ENCODE measurements around the gene TSGA10IP. TPM values are rescaled to one million over a fixed set of nuclear protein-coding genes. Genes with fewer than 3 reads are reported as not detected.
A peak's percentile ranks its signal among the peaks of the same experiment; 100 is the strongest.

Gene TSGA10IP
- total RNA-seq, 1 experiment from 2014 or later: not detected

DNA sequence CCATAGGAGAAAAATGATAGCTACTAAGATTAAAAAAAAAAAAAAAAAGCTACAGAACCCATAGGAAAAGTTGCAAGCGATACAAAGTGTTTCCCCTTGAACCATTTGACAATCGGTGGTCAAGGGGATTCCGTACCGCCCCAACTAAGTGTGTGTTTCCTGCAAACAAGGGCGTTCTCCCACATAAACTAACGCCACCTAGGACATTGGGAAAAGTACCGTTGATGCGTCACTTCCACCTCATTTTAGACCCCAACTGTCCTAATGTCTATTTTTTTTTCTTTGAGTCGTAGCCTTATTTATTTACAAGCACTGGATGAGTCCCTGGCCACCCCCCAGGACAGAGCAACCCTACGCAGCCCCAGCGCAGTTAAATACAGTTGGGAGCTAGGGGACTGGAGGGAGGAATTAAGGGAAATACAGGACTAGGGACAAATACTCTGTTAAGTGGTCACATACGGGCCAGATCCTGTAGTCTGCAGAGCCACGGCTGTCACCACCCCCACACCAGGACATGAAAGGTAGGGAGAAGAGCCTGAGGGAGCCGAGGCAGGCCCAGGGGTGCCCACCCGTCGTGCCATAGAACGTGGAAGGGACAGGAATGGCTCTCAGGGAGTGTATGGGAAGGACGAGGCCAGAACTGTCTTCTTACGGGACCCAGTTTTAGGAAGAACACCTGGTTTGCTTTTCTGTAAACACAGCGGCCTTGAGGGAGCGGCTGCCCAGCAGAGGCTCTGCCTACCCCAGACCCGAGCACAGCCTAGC, 37.7 kb downstream of the TSGA10IP start:
- TSS peak; percentile 11 for BruUV-seq (replicated peaks)
- Histone ChIP-seq H3K9me3 (no peaks in the 10 kb centered on the region), H3K4me3 (ENCODE audit: low read depth, low read length) (no peak overlapping the region), H3K27me3 (replicated peaks; ENCODE audit: control insufficient read depth, insufficient read depth, low read length) (no peaks in the 10 kb centered on the region), H3K36me3 (ENCODE audit: control insufficient read depth, insufficient read depth, low read length) (no peaks in the 10 kb centered on the region), H3K4me1 (no peaks in the 10 kb centered on the region)
- ChIA-PET CTCF (interaction anchor here (1.4 kb wide), 1 partner anchor 95 kb away, joined by 3 read pairs; the partner anchor contains the start of gene FIBP), POLR2A (interaction anchor here (0.5 to 0.6 kb wide), 3 partner anchors 10 to 123 kb away, joined by 3 to 5 read pairs (median 4); no protein-coding TSS in a partner anchor)
- TF ChIP-seq, protein P1, sequence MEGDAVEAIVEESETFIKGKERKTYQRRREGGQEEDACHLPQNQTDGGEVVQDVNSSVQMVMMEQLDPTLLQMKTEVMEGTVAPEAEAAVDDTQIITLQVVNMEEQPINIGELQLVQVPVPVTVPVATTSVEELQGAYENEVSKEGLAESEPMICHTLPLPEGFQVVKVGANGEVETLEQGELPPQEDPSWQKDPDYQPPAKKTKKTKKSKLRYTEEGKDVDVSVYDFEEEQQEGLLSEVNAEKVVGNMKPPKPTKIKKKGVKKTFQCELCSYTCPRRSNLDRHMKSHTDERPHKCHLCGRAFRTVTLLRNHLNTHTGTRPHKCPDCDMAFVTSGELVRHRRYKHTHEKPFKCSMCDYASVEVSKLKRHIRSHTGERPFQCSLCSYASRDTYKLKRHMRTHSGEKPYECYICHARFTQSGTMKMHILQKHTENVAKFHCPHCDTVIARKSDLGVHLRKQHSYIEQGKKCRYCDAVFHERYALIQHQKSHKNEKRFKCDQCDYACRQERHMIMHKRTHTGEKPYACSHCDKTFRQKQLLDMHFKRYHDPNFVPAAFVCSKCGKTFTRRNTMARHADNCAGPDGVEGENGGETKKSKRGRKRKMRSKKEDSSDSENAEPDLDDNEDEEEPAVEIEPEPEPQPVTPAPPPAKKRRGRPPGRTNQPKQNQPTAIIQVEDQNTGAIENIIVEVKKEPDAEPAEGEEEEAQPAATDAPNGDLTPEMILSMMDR (IDR thresholded peaks at IDR 0.05; ENCODE audit: insufficient read depth in 1 of 2, low read depth in 1 of 2, low read length in 1 of 2, severe bottlenecking in 1 of 2, unreplicated experiment in 1 of 2): no peak
- intact Hi-C loops (cut with micrococcal nuclease; ENCODE audit: unreplicated experiment): no loop called here
- H3K27me3 Mint-ChIP-seq (ENCODE audit: insufficient read depth, unreplicated experiment): no peaks in the 10 kb centered on the region
- no peaks in the 10 kb centered on the region for H3K9me3 Mint-ChIP-seq (ENCODE audit: unreplicated experiment)
- no peak overlapping the region for H3K27ac Mint-ChIP-seq (ENCODE audit: unreplicated experiment)
- no peaks in the 10 kb centered on the region for H3K4me1 Mint-ChIP-seq (ENCODE audit: low read depth, unreplicated experiment)
- H3K36me3 Mint-ChIP-seq (ENCODE audit: insufficient read depth, unreplicated experiment): peaks cover 31% of the 10 kb centered on the region
- no peak overlapping the region for H3K4me3 Mint-ChIP-seq (ENCODE audit: unreplicated experiment)
- no peak for DNase-seq

DNA sequence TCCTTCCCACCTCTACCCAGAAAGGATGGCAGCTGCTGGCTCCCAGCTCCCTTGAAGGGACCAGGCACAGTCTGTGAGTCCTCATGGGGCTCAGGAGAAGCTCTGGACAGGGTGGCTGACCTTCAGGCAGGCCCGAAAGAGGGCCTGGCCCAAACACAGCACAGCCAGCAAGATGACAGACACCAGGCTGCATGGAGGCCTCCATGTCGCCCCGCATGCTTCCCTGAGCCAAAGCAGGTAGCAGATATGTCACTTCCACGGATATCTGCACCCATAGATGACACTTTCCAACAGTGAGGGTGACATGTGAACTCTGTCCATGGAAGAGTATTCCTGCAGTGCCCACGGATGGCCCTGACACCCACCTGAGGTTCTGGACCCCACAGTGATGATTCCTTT, 38.3 kb downstream of the TSGA10IP start:
- TF ChIP-seq, protein P1 (IDR thresholded peaks at IDR 0.05; ENCODE audit: insufficient read depth in 1 of 2, low read depth in 1 of 2, low read length in 1 of 2, severe bottlenecking in 1 of 2, unreplicated experiment in 1 of 2): no peak
- Histone ChIP-seq H3K4me1 (no peaks in the 10 kb centered on the region), H3K9me3 (no peaks in the 10 kb centered on the region), H3K36me3 (ENCODE audit: control insufficient read depth, insufficient read depth, low read length) (no peaks in the 10 kb centered on the region), H3K27me3 (replicated peaks; ENCODE audit: control insufficient read depth, insufficient read depth, low read length) (no peaks in the 10 kb centered on the region), H3K4me3 (ENCODE audit: low read depth, low read length) (no peak overlapping the region)
- H3K9me3 Mint-ChIP-seq (ENCODE audit: unreplicated experiment): no peaks in the 10 kb centered on the region
- POLR2A ChIA-PET: no interaction called here
- H3K27me3 Mint-ChIP-seq (ENCODE audit: insufficient read depth, unreplicated experiment): no peaks in the 10 kb centered on the region
- CTCF ChIA-PET: interaction anchor here (0.5 to 1.4 kb wide), 2 partner anchors 12 to 95 kb away, joined by 3 to 6 read pairs; partner anchors contain the start of gene FIBP
- H3K4me1 Mint-ChIP-seq (ENCODE audit: low read depth, unreplicated experiment): no peaks in the 10 kb centered on the region
- H3K4me3 Mint-ChIP-seq (ENCODE audit: unreplicated experiment): no peak overlapping the region
- no peak for DNase-seq
- H3K27ac Mint-ChIP-seq (ENCODE audit: unreplicated experiment): no peak overlapping the region
- peaks cover 28% of the 10 kb centered on the region for H3K36me3 Mint-ChIP-seq (ENCODE audit: insufficient read depth, unreplicated experiment)
- no TSS peak for BruUV-seq (replicated peaks)
- intact Hi-C loops (cut with micrococcal nuclease; ENCODE audit: unreplicated experiment): no loop called here

- H3K36me3 Mint-ChIP-seq (ENCODE audit: insufficient read depth, unreplicated experiment): peaks cover 23% of the 10 kb centered on the region
- no peak for DNase-seq
- no peaks in the 10 kb centered on the region for H3K4me1 ChIP-seq
- intact Hi-C loops (cut with micrococcal nuclease; ENCODE audit: unreplicated experiment): loop anchor here (5.0 kb wide), 2 partner anchors 75 to 160 kb away; no protein-coding TSS in a partner anchor
- no peak overlapping the region for H3K4me3 Mint-ChIP-seq (ENCODE audit: unreplicated experiment)
- H3K36me3 ChIP-seq (ENCODE audit: control insufficient read depth, insufficient read depth, low read length): peaks cover 2% of the 10 kb centered on the region
- no TSS peak for BruUV-seq (replicated peaks)
- no peaks in the 10 kb centered on the region for H3K4me1 Mint-ChIP-seq (ENCODE audit: low read depth, unreplicated experiment)
- no peaks in the 10 kb centered on the region for H3K27me3 ChIP-seq (replicated peaks; ENCODE audit: control insufficient read depth, insufficient read depth, low read length)
- no peaks in the 10 kb centered on the region for H3K27me3 Mint-ChIP-seq (ENCODE audit: insufficient read depth, unreplicated experiment)
- H3K9me3 Mint-ChIP-seq (ENCODE audit: unreplicated experiment): no peaks in the 10 kb centered on the region
- no peak overlapping the region for H3K27ac Mint-ChIP-seq (ENCODE audit: unreplicated experiment)
- ChIA-PET POLR2A (interaction anchor here (0.5 to 0.8 kb wide), 2 partner anchors 17 to 276 kb away, joined by 8 read pairs; no protein-coding TSS in a partner anchor), CTCF (interaction anchor here (1.0 kb wide), 1 partner anchor 97 kb away, joined by 4 read pairs; the partner anchor contains the start of gene CCDC85B)
- no peaks in the 10 kb centered on the region for H3K9me3 ChIP-seq
- no peak overlapping the region for H3K4me3 ChIP-seq (ENCODE audit: low read depth, low read length)
- TF ChIP-seq, protein P1 (IDR thresholded peaks at IDR 0.05; ENCODE audit: insufficient read depth in 1 of 2, low read depth in 1 of 2, low read length in 1 of 2, severe bottlenecking in 1 of 2, unreplicated experiment in 1 of 2): no peak
These were observed 42.1 kb downstream of the TSGA10IP start for GRCh38 chr11:65987336-65987735.
